Measurements from ENCODE around the gene DNAJB4. TPM values are rescaled to one million over a fixed set of nuclear protein-coding genes. Genes with fewer than 3 reads are reported as not detected.

DNAJB4 gene
- total RNA-seq, 2 experiments from 2014 or later, result 19.2 to 22.7 TPM

DNA sequence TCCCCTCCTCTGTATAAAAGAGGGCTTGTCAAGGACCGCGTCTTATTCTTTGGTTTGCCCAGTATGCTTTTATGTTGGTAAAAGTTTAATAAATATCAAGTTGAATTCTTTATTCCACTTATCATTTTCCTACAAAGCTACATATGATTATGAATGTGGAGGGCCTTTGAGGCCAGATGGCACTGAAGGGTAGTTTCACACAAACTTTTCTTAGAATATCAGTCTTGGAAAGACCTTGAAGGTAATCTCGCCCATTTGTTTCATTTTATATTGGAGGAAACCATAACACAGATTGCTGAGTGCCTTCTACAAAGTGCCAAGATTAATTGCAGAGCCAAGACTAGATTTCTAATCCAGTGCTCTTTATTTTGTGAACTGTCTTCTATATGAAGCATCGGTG lies 20.1 kb upstream of the DNAJB4 start:
- H3K27ac Mint-ChIP-seq, result no peak overlapping the region

DNA sequence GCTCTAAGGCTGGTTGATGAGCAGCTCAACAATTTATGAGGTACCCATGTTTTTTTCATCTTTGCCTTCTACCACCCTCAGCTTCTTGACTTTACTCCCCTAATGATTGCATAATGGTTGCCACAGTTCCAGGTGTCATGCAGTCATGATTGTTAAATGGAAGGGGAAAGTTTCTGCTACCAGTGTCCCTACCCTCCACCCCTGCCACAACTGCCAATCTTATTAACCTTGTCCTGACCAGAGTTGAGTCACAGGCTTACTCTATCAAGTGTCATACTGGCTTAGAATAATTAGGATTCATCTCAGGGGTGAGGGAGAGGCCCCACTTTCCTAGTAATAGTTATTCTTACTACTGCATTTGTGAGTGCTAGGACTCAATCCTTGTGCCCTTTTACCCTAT lies 17.9 kb upstream of the DNAJB4 start:
- CTCF ChIA-PET, result no interaction called here
- TF ChIP-seq, protein P1, sequence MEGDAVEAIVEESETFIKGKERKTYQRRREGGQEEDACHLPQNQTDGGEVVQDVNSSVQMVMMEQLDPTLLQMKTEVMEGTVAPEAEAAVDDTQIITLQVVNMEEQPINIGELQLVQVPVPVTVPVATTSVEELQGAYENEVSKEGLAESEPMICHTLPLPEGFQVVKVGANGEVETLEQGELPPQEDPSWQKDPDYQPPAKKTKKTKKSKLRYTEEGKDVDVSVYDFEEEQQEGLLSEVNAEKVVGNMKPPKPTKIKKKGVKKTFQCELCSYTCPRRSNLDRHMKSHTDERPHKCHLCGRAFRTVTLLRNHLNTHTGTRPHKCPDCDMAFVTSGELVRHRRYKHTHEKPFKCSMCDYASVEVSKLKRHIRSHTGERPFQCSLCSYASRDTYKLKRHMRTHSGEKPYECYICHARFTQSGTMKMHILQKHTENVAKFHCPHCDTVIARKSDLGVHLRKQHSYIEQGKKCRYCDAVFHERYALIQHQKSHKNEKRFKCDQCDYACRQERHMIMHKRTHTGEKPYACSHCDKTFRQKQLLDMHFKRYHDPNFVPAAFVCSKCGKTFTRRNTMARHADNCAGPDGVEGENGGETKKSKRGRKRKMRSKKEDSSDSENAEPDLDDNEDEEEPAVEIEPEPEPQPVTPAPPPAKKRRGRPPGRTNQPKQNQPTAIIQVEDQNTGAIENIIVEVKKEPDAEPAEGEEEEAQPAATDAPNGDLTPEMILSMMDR (IDR thresholded peaks at IDR 0.05), result no peak
- Mint-ChIP-seq H3K27ac (no peak overlapping the region), H3K9me3 (no peaks in the 10 kb centered on the region), H3K4me3 (no peak overlapping the region), H3K4me1 (ENCODE audit: low read depth) (peaks cover 37% of the 10 kb centered on the region), H3K27me3 (no peaks in the 10 kb centered on the region), H3K36me3 (ENCODE audit: low read depth) (peaks cover 10% of the 10 kb centered on the region)
- POLR2A ChIA-PET, result interaction anchor here (2.3 kb wide), 1 partner anchor 18 kb away, joined by 8 read pairs; the partner anchor contains the start of gene DNAJB4
- Histone ChIP-seq H3K36me3 (ENCODE audit: insufficient read depth, low read length) (no peaks in the 10 kb centered on the region), H3K27me3 (ENCODE audit: control insufficient read depth in 1 of 2, insufficient read depth in 2 of 2, low read length in 2 of 2) (no peaks in the 10 kb centered on the region), H3K9me3 (ENCODE audit: control insufficient read depth in 1 of 2, insufficient read depth in 1 of 2, low read length in 2 of 2) (no peaks in the 10 kb centered on the region), H3K27ac (ENCODE audit: low read depth in 1 of 2, low read length in 2 of 2) (no peak overlapping the region), H3K4me1 (ENCODE audit: insufficient read depth, low read length) (no peaks in the 10 kb centered on the region), H3K4me3 (ENCODE audit: low read length) (no peak overlapping the region)
- DNase-seq (no peak), ATAC-seq (ENCODE audit: poor library complexity) (no peak)
- intact Hi-C loops (cut with DNase I, micrococcal nuclease), result no loop called here

More for the DNA sequence above, 20.1 kb upstream of the DNAJB4 start:
- DNase-seq (no peak), ATAC-seq (ENCODE audit: poor library complexity) (no peak)
- Mint-ChIP-seq H3K9me3 (no peaks in the 10 kb centered on the region), H3K4me3 (no peak overlapping the region), H3K27me3 (no peaks in the 10 kb centered on the region), H3K36me3 (ENCODE audit: low read depth) (peaks cover 6% of the 10 kb centered on the region), H3K4me1 (ENCODE audit: low read depth) (peaks cover 42% of the 10 kb centered on the region)
- intact Hi-C loops (cut with DNase I, micrococcal nuclease), result no loop called here
- TF ChIP-seq, protein P1 (IDR thresholded peaks at IDR 0.05), result no peak
- H3K9me3 ChIP-seq (ENCODE audit: control insufficient read depth in 1 of 2, insufficient read depth in 1 of 2, low read length in 2 of 2), result no peaks in the 10 kb centered on the region
- H3K27ac ChIP-seq (ENCODE audit: low read depth in 1 of 2, low read length in 2 of 2), result no peak overlapping the region
- H3K36me3 ChIP-seq (ENCODE audit: insufficient read depth, low read length), result no peaks in the 10 kb centered on the region
- ChIA-PET CTCF (no interaction called here), POLR2A (interaction anchor here (2.3 kb wide), 1 partner anchor 20 kb away, joined by 8 read pairs; the partner anchor contains the start of gene DNAJB4)
- peaks cover 11% of the 10 kb centered on the region for H3K4me1 ChIP-seq (ENCODE audit: insufficient read depth, low read length)
- no peaks in the 10 kb centered on the region for H3K27me3 ChIP-seq (ENCODE audit: control insufficient read depth in 1 of 2, insufficient read depth in 2 of 2, low read length in 2 of 2)
- H3K4me3 ChIP-seq (ENCODE audit: low read length), result no peak overlapping the region

DNA sequence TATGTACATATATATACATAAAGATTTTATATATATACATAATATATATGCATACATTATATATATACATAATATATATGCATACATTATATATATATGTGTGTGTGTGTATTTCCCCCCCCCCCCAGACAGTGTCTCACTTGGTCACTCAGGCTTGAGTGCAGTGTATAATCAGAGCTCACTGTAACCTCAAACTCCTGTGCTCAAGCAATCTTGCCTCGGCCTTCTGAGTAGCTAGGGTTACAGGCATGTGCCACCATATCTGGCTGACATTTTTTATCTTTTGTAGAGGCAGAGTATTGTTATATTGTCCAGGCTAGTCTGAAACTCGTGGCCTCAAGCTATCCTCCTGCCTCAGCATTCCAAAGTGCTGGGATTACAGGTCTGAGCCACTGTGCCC lies 16.8 kb upstream of the DNAJB4 start:
- Histone ChIP-seq H3K27me3 (ENCODE audit: control insufficient read depth in 1 of 2, insufficient read depth in 2 of 2, low read length in 2 of 2) (no peaks in the 10 kb centered on the region), H3K4me1 (ENCODE audit: insufficient read depth, low read length) (no peaks in the 10 kb centered on the region), H3K4me3 (ENCODE audit: low read length) (no peak overlapping the region), H3K36me3 (ENCODE audit: insufficient read depth, low read length) (no peaks in the 10 kb centered on the region), H3K9me3 (ENCODE audit: control insufficient read depth in 1 of 2, insufficient read depth in 1 of 2, low read length in 2 of 2) (no peaks in the 10 kb centered on the region), H3K27ac (ENCODE audit: low read depth in 1 of 2, low read length in 2 of 2) (no peak overlapping the region)
- peaks cover 37% of the 10 kb centered on the region for H3K4me1 Mint-ChIP-seq (ENCODE audit: low read depth)
- intact Hi-C loops (cut with DNase I, micrococcal nuclease), result no loop called here
- TF ChIP-seq, protein P1 (IDR thresholded peaks at IDR 0.05), result no peak
- ChIA-PET POLR2A (interaction anchor here (1.5 to 3.7 kb wide), 2 partner anchors 9 to 17 kb away, joined by 6 to 16 read pairs; partner anchors contain the start of genes DNAJB4 and FUBP1), CTCF (no interaction called here)
- H3K27ac Mint-ChIP-seq, result no peak overlapping the region
- H3K4me3 Mint-ChIP-seq, result no peak overlapping the region
- H3K9me3 Mint-ChIP-seq, result no peaks in the 10 kb centered on the region
- no peaks in the 10 kb centered on the region for H3K27me3 Mint-ChIP-seq
- DNase-seq (no peak), ATAC-seq (ENCODE audit: poor library complexity) (no peak)
- peaks cover 11% of the 10 kb centered on the region for H3K36me3 Mint-ChIP-seq (ENCODE audit: low read depth)
